ENCODE results near the gene ERGIC3.
"Not testable (repeated sequence)": the region's sequence is repeated elsewhere in the genome, so short reads cannot be mapped to it uniquely, and the experiment has no call there.

DNA sequence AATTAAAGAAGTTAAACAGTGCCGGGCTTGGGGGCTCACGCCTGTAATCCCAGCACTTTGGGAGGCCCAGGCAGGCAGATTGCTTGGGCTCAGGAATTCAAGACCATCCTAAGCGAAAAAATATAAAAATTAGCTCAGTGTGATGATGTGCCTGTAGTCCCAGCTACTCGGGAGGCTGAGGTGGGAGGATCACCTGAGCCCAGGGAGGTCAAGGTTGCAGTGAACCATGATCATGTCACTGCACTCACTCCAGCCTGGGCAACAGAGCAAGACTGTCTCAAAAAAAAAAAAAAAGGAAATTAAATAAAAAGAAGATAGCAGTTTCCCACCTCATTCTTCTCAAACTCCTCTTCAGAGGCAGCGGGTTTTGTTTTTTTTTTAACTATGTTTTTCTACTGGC, 24.1 kb upstream of the ERGIC3 start:
- TF ChIP-seq, protein P1, sequence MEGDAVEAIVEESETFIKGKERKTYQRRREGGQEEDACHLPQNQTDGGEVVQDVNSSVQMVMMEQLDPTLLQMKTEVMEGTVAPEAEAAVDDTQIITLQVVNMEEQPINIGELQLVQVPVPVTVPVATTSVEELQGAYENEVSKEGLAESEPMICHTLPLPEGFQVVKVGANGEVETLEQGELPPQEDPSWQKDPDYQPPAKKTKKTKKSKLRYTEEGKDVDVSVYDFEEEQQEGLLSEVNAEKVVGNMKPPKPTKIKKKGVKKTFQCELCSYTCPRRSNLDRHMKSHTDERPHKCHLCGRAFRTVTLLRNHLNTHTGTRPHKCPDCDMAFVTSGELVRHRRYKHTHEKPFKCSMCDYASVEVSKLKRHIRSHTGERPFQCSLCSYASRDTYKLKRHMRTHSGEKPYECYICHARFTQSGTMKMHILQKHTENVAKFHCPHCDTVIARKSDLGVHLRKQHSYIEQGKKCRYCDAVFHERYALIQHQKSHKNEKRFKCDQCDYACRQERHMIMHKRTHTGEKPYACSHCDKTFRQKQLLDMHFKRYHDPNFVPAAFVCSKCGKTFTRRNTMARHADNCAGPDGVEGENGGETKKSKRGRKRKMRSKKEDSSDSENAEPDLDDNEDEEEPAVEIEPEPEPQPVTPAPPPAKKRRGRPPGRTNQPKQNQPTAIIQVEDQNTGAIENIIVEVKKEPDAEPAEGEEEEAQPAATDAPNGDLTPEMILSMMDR (CRISPR knock-in tag; IDR thresholded peaks at IDR 0.05), result not testable (repeated sequence)
- not testable (repeated sequence) for TF ChIP-seq NONO (IDR thresholded peaks at IDR 0.05); NONO (CRISPR knock-in tag; conservative IDR thresholded peaks at IDR 0.05)
